Activated naive CD8-positive, alpha-beta T cell treated with anti-CD3 and anti-CD28 coated beads, Interleukin-2, amount 50 U/mL, for 24 hours (primary cell): ENCODE data around the gene ARHGAP20.

Source experiments
- ATAC-seq: fragments of 150-1000 bp; cut with Tn5 transposase; one replicate; pipeline ENCODE4 v1.10.0; 2021
- DNase-seq: peaks from one replicate; pipeline ENCODE4 v3.0.0; 2021
- H3K27ac Mint-ChIP-seq: one replicate; pipeline ENCODE4 v1.8.0; 2021; ENCODE audit warnings: mild to moderate bottlenecking, mixed read lengths
- H3K27me3 Mint-ChIP-seq: one replicate; pipeline ENCODE4 v1.8.0; 2021; ENCODE audit warnings: mixed read lengths
- H3K36me3 Mint-ChIP-seq: one replicate; pipeline ENCODE4 v1.8.0; 2021; ENCODE audit warnings: low read depth, mixed read lengths
- H3K4me1 Mint-ChIP-seq: one replicate; pipeline ENCODE4 v1.8.0; 2021; ENCODE audit warnings: mixed read lengths
- H3K4me3 Mint-ChIP-seq: one replicate; pipeline ENCODE4 v1.8.0; 2021; ENCODE audit warnings: mild to moderate bottlenecking, moderate library complexity, mixed read lengths
- H3K9me3 Mint-ChIP-seq: one replicate; pipeline ENCODE4 v1.8.0; 2021; ENCODE audit warnings: mixed read lengths

Gene ARHGAP20

GRCh38 chr11:110601936-110602335 is 110.3 kb downstream of the ARHGAP20 start:
- Mint-ChIP-seq H3K36me3 (no peaks in the 10 kb centered on the region), H3K27me3 (no peaks in the 10 kb centered on the region), H3K9me3 (no peaks in the 10 kb centered on the region), H3K4me1 (no peaks in the 10 kb centered on the region), H3K4me3 (no peak overlapping the region), H3K27ac (no peak overlapping the region)
- ATAC-seq: no peak
- no peak for DNase-seq

DNA sequence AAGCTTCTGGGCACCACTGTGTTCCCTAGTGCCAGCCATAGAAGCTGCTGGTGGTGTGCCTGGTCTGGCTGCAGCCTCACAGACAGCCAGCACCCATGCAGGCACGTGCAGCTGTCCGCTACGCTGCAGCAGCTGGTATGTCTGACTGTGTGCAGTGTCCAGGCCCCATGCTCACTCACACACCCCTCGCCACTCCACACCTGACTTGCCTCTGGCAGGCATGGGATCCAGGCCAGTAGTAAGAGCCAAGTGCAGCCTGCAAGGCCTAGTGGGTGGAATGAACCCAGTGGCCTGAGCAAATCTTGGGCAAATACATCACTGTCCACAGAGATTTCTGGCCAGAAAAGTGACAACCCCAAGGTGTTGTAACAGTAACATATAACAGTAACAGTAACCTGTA is 111.9 kb downstream of the ARHGAP20 start:
- H3K27ac Mint-ChIP-seq: no peak overlapping the region
- H3K36me3 Mint-ChIP-seq: no peaks in the 10 kb centered on the region
- no peak overlapping the region for H3K4me3 Mint-ChIP-seq
- no peaks in the 10 kb centered on the region for H3K9me3 Mint-ChIP-seq
- no peaks in the 10 kb centered on the region for H3K4me1 Mint-ChIP-seq
- H3K27me3 Mint-ChIP-seq: no peaks in the 10 kb centered on the region
- ATAC-seq (no peak), DNase-seq (no peak)

DNA sequence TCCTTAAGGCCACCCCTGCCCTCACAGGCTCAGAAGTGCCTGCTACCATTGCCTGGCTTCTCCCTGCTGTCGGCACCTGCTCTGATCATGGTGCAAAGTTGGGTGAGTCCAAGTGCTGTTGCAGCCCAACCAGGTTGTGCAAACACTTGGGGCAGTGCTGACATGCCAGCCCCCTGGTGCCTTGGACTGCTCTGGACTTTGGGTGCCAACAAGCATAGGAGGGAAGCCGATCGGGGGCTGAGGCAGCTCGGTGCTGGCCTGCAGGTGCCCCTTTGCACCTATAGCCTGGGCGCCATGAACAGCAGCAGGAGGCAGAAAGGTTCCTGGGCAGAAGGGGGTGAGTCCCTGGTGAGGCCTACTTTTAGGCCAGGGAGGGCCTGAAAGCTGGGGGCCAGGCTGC is 113.0 kb downstream of the ARHGAP20 start:
- Mint-ChIP-seq H3K4me3 (no peak overlapping the region), H3K9me3 (no peaks in the 10 kb centered on the region)

DNA sequence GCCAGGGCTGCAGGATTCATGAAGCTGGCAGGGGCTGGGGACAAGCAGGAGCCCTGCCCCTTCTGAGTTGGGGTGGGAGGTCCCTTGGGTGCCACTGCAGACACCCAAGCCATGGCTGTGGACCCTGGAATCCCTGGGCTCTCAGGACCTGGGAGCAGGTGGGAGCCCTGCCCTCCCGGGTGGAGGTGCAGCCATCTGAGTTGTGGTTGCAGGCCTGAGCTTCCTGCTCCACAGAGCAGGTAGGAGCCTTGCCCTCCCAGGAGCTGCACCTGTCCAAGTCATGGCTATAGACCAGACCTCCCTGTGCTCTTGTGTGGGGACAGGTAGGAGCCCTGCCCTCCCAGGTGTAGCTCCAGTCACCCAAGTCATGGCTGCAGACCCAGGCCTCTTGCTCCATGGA is 113.5 kb downstream of the ARHGAP20 start:
- Mint-ChIP-seq H3K9me3 (no peaks in the 10 kb centered on the region), H3K4me1 (no peaks in the 10 kb centered on the region), H3K27me3 (no peaks in the 10 kb centered on the region), H3K27ac (no peak overlapping the region), H3K36me3 (no peaks in the 10 kb centered on the region), H3K4me3 (no peak overlapping the region)
- no peak for ATAC-seq
- DNase-seq: no peak

More for the DNA sequence above, 113.0 kb downstream of the ARHGAP20 start:
- ATAC-seq: no peak
- no peak for DNase-seq
- Mint-ChIP-seq H3K4me1 (no peaks in the 10 kb centered on the region), H3K27ac (no peak overlapping the region), H3K36me3 (no peaks in the 10 kb centered on the region), H3K27me3 (no peaks in the 10 kb centered on the region)

DNA sequence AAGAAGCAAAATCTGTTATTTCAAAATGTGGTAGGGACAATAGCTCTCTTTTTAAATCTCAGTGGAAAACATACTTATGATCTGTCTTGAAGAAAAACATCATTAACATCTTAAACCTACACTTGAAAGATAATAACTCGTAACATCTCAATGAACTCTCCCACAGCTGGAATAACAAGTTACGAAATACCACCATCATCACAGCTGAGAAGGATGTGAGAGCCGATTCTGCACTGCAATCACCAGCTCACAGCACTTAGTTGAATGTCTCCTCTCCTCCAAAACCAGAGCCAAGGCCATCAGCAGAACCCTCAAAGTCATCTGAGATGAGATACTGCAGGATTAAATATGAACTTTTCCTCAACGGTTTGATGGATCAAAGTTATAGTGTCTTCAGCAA is 124.3 kb downstream of the ARHGAP20 start:
- ATAC-seq: no peak

GRCh38 chr11:110587129-110587528 is 125.1 kb downstream of the ARHGAP20 start:
- Mint-ChIP-seq H3K4me1 (no peaks in the 10 kb centered on the region), H3K36me3 (no peaks in the 10 kb centered on the region), H3K27me3 (no peaks in the 10 kb centered on the region), H3K9me3 (no peaks in the 10 kb centered on the region), H3K4me3 (no peak overlapping the region), H3K27ac (no peak overlapping the region)
- ATAC-seq (no peak), DNase-seq (no peak)

More for the DNA sequence above, 124.3 kb downstream of the ARHGAP20 start:
- H3K4me1 Mint-ChIP-seq: no peaks in the 10 kb centered on the region
- DNase-seq: no peak
- H3K9me3 Mint-ChIP-seq: no peaks in the 10 kb centered on the region
- no peak overlapping the region for H3K27ac Mint-ChIP-seq
- no peak overlapping the region for H3K4me3 Mint-ChIP-seq
- no peaks in the 10 kb centered on the region for H3K27me3 Mint-ChIP-seq
- no peaks in the 10 kb centered on the region for H3K36me3 Mint-ChIP-seq

DNA sequence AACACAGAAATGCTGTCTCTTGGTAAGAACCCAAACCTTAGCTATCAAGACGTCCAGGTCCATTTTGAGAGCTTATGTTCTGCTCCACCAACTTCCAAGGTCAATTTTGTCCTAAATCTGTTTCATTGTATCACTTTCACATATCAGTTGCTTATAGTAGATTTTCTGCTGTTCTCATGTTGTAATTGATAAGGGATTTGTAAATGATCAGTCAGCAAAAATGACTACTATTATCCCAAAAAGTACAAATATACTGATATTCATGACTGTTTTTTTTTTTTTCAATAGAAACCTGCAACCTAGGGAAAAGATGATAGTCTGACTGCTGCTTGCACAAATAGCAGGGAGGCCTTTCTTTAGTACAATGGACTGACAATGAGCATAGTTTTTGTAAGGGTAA is 128.1 kb downstream of the ARHGAP20 start:
- no peaks in the 10 kb centered on the region for H3K36me3 Mint-ChIP-seq
- no peaks in the 10 kb centered on the region for H3K9me3 Mint-ChIP-seq
- no peak overlapping the region for H3K4me3 Mint-ChIP-seq
- ATAC-seq (no peak), DNase-seq (no peak)
- H3K27ac Mint-ChIP-seq: no peak overlapping the region
- H3K4me1 Mint-ChIP-seq: no peaks in the 10 kb centered on the region
- no peaks in the 10 kb centered on the region for H3K27me3 Mint-ChIP-seq

GRCh38 chr11:110582728-110583432 is 129.4 kb downstream of the ARHGAP20 start:
- H3K27ac Mint-ChIP-seq: no peak overlapping the region
- no peak overlapping the region for H3K4me3 Mint-ChIP-seq
- no peaks in the 10 kb centered on the region for H3K4me1 Mint-ChIP-seq
- no peaks in the 10 kb centered on the region for H3K36me3 Mint-ChIP-seq
- H3K9me3 Mint-ChIP-seq: no peaks in the 10 kb centered on the region
- no peak for DNase-seq
- no peaks in the 10 kb centered on the region for H3K27me3 Mint-ChIP-seq
- no peak for ATAC-seq

- no peaks in the 10 kb centered on the region for H3K36me3 Mint-ChIP-seq
- H3K4me3 Mint-ChIP-seq: no peak overlapping the region
- ATAC-seq: no peak
- H3K4me1 Mint-ChIP-seq: no peaks in the 10 kb centered on the region
- no peak for DNase-seq
- H3K27ac Mint-ChIP-seq: no peak overlapping the region
- H3K9me3 Mint-ChIP-seq: no peaks in the 10 kb centered on the region
- H3K27me3 Mint-ChIP-seq: no peaks in the 10 kb centered on the region
Measured at GRCh38 chr11:110580571-110580970, 131.7 kb downstream of the ARHGAP20 start.

DNA sequence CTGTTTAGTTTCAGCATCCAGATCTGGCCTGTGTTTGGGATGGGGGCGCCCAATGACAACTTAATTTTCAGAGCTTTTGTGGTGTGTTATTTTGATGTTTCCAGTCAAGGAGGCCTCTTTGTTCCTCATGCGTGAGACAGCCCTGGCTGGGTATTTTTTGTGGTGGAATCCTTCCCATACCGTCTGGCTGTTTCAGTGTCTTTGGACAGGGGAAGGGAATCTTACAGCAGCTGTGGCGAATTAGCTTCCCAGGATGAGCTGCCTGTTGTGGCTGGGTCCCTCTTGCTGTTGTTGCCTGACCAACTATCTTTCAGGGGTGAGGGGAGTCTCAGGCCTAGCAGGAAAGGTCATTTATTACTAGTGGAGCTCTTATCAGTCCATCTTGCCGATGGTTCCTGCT is 138.8 kb downstream of the ARHGAP20 start:
- H3K36me3 Mint-ChIP-seq: no peaks in the 10 kb centered on the region
- ATAC-seq (no peak), DNase-seq (no peak)
- no peaks in the 10 kb centered on the region for H3K4me1 Mint-ChIP-seq
- no peaks in the 10 kb centered on the region for H3K9me3 Mint-ChIP-seq
- H3K27me3 Mint-ChIP-seq: peaks cover 2% of the 10 kb centered on the region
- H3K27ac Mint-ChIP-seq: no peak overlapping the region
- H3K4me3 Mint-ChIP-seq: no peak overlapping the region

GRCh38 chr11:110571081-110571720 is 141.0 kb downstream of the ARHGAP20 start:
- no peak for DNase-seq
- H3K27me3 Mint-ChIP-seq: peaks cover 2% of the 10 kb centered on the region
- no peak overlapping the region for H3K27ac Mint-ChIP-seq
- no peaks in the 10 kb centered on the region for H3K36me3 Mint-ChIP-seq
- H3K4me1 Mint-ChIP-seq: no peaks in the 10 kb centered on the region
- H3K4me3 Mint-ChIP-seq: no peak overlapping the region
- no peak for ATAC-seq
- no peaks in the 10 kb centered on the region for H3K9me3 Mint-ChIP-seq

DNA sequence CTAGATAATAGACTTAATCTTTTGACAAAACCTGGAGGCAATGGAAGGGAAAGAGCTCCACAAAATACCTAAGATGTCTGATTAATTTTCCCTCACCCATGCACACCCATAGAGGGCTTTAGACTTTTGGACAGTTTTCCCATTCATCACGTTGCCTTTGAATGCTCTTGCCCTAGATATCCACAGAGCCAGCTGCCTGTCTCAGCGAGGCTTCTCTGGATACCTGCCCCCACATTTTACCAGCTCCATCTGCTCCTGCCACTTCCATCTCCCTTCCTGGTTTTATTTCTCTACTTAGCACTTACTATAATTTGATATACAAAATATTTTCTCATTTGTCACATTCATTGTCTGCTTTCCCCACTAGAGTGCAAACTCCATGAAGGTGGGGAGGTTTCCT is 145.7 kb downstream of the ARHGAP20 start:
- peaks cover 2% of the 10 kb centered on the region for H3K27me3 Mint-ChIP-seq
- H3K36me3 Mint-ChIP-seq: no peaks in the 10 kb centered on the region
- H3K4me1 Mint-ChIP-seq: no peaks in the 10 kb centered on the region
- no peak overlapping the region for H3K27ac Mint-ChIP-seq
- no peak overlapping the region for H3K4me3 Mint-ChIP-seq
- H3K9me3 Mint-ChIP-seq: no peaks in the 10 kb centered on the region
- ATAC-seq (no peak), DNase-seq (no peak)

GRCh38 chr11:110565357-110566336 is 146.6 kb downstream of the ARHGAP20 start:
- Mint-ChIP-seq H3K27me3 (peaks cover 2% of the 10 kb centered on the region), H3K4me1 (no peaks in the 10 kb centered on the region), H3K9me3 (no peaks in the 10 kb centered on the region), H3K27ac (no peak overlapping the region), H3K36me3 (no peaks in the 10 kb centered on the region), H3K4me3 (no peak overlapping the region)
- ATAC-seq: peak; percentile 24
- DNase-seq: no peak

DNA sequence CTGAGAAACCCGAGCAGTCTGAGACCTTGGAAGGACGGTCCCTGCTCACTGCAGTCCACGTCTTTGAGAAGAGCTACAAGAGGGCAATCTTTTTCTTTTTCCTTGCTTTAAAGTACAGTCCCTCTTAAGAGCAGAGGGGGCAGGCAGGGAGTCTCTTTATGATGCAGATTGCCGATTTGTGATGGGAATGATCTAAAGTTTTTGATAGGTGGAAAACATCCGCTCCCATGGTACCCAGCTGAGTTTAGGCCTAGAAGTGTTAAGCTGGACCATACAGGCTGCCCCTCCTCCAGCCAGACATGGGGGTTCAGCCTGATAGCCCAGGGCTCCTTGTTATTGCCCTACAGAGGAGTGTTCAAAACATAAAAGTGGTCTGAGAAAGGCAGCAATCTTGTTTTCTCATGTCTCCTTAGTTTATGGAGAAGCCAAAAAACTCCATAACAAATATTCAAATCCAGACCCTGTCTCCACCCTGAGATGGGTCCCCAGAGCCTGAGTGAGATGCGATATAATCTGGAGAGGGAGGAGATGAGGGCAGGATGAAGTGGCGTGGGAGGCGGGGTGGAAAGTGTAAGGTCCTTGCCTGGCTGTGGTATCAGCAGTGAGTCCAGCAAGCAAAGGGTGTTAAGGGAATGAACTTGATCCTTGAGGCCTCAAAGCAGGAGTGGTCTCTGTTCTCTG is 147.4 kb downstream of the ARHGAP20 start:
- Mint-ChIP-seq H3K4me1 (no peaks in the 10 kb centered on the region), H3K4me3 (no peak overlapping the region), H3K27ac (no peak overlapping the region), H3K36me3 (no peaks in the 10 kb centered on the region), H3K27me3 (peaks cover 4% of the 10 kb centered on the region), H3K9me3 (no peaks in the 10 kb centered on the region)
- ATAC-seq (no peak), DNase-seq (no peak)
